ACC112 (cell line): ENCODE results near the gene B4GALT5.
"Not testable (repeated sequence)": the region's sequence is repeated elsewhere in the genome, so short reads cannot be mapped to it uniquely, and the experiment has no call there.

Source experiments
- H2AFZ ChIP-seq: fragments of 200-600 bp; sonication (generic); one replicate; pipeline ENCODE4 v1.6.0; 2017; ENCODE audit warnings: antibody characterized with exemption, low read length; ENCODE audit not compliant: unreplicated experiment
- H3K27ac ChIP-seq: fragments of 200-600 bp; sonication (generic); 2 replicates; pipeline ENCODE4 v1.5.1; 2014; ENCODE audit warnings: low read depth, mild to moderate bottlenecking, antibody characterized with exemption, low read length, moderate library complexity
- H3K27me3 ChIP-seq: fragments of 200-600 bp; sonication (generic); 2 replicates; pipeline ENCODE4 v1.6.1; 2014; ENCODE audit warnings: mild to moderate bottlenecking, antibody characterized with exemption, low read length, moderate library complexity, mixed read lengths; ENCODE audit not compliant: insufficient read depth
- H3K36me3 ChIP-seq: fragments of 200-600 bp; sonication (generic); 2 replicates; pipeline ENCODE4 v1.6.1; 2016; ENCODE audit warnings: mild to moderate bottlenecking, antibody characterized with exemption, low read length, moderate library complexity, mixed read lengths; ENCODE audit not compliant: insufficient read depth
- H3K4me1 ChIP-seq: fragments of 200-600 bp; sonication (generic); one replicate; pipeline ENCODE4 v1.6.1; 2016; ENCODE audit warnings: low read length, mixed read lengths; ENCODE audit not compliant: insufficient read depth, unreplicated experiment, control insufficient read depth
- H3K4me3 ChIP-seq: fragments of 200-600 bp; sonication (generic); 2 replicates; pipeline ENCODE4 v1.5.1; 2014; ENCODE audit warnings: mild to moderate bottlenecking, low read depth, low read length
- H3K79me2 ChIP-seq: fragments of 200-600 bp; sonication (generic); one replicate; pipeline ENCODE4 v1.6.0; 2016; ENCODE audit warnings: low read length; ENCODE audit not compliant: control insufficient read depth, unreplicated experiment, insufficient read depth

The B4GALT5 gene

GRCh38 chr20:49627329-49627761 is 86.3 kb downstream of the B4GALT5 start:
- Histone ChIP-seq H3K27me3 (no peaks in the 10 kb centered on the region), H3K4me3 (no peak overlapping the region), H3K27ac (no peak overlapping the region), H2AFZ (no peak overlapping the region), H3K36me3 (no peaks in the 10 kb centered on the region; the same call in 1 of the 2 replicates), H3K79me2 (no peaks in the 10 kb centered on the region), H3K4me1 (no peaks in the 10 kb centered on the region)

DNA sequence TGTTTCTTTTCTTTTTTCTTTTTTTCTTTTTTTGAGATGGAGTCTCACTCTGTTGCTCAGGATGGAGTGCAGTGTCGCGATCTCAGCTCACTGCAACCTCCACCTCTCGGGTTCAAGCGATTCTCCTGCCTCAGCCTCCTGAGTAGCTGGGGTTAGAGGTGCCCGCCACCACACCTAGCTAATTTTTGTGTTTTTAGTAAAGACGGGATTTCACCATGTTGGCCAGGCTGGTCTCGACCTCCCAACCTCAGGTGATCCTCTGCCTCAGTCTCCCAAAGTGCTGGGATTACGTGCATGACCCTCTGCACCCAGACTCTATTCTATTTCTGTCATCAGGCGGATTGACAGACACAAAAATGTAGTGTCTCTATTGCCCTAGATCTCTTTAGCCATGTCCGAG is 88.7 kb downstream of the B4GALT5 start:
- H3K36me3 ChIP-seq, H2AFZ ChIP-seq, H3K79me2 ChIP-seq, H3K27ac ChIP-seq, H3K4me1 ChIP-seq, H3K4me3 ChIP-seq, H3K27me3 ChIP-seq: not testable (repeated sequence)

- Histone ChIP-seq H3K27ac (no peak overlapping the region), H2AFZ (no peak overlapping the region), H3K4me1 (no peaks in the 10 kb centered on the region)
Observed at GRCh38 chr20:49624317-49624716, 89.4 kb downstream of the B4GALT5 start.

GRCh38 chr20:49622243-49622642 is 91.4 kb downstream of the B4GALT5 start:
- Histone ChIP-seq H3K36me3 (no peaks in the 10 kb centered on the region), H3K79me2 (no peaks in the 10 kb centered on the region), H3K27ac (no peak overlapping the region), H3K4me3 (no peak overlapping the region), H2AFZ (no peak overlapping the region), H3K4me1 (no peaks in the 10 kb centered on the region), H3K27me3 (no peaks in the 10 kb centered on the region)

More at GRCh38 chr20:49624317-49624716, 89.4 kb downstream of the B4GALT5 start:
- Histone ChIP-seq H3K27me3 (no peaks in the 10 kb centered on the region), H3K79me2 (no peaks in the 10 kb centered on the region), H3K36me3 (no peaks in the 10 kb centered on the region; the same call in 1 of the 2 replicates), H3K4me3 (no peak overlapping the region)

- no peaks in the 10 kb centered on the region for H3K36me3 ChIP-seq
- H3K4me1 ChIP-seq = no peaks in the 10 kb centered on the region
- no peaks in the 10 kb centered on the region for H3K27me3 ChIP-seq
- H2AFZ ChIP-seq = no peak overlapping the region
- no peaks in the 10 kb centered on the region for H3K79me2 ChIP-seq
- H3K27ac ChIP-seq = no peak overlapping the region
- H3K4me3 ChIP-seq = no peak overlapping the region
Observed at GRCh38 chr20:49620364-49621240, 93.1 kb downstream of the B4GALT5 start.

GRCh38 chr20:49619113-49620048 is 94.3 kb downstream of the B4GALT5 start:
- Histone ChIP-seq H2AFZ (no peak overlapping the region), H3K27me3 (no peaks in the 10 kb centered on the region), H3K4me1 (no peaks in the 10 kb centered on the region), H3K79me2 (no peaks in the 10 kb centered on the region), H3K4me3 (no peak overlapping the region), H3K27ac (no peak overlapping the region), H3K36me3 (no peaks in the 10 kb centered on the region)

GRCh38 chr20:49618289-49618688 is 95.4 kb downstream of the B4GALT5 start:
- Histone ChIP-seq H3K79me2 (no peaks in the 10 kb centered on the region), H2AFZ (no peak overlapping the region), H3K4me3 (no peak overlapping the region), H3K27ac (no peak overlapping the region), H3K36me3 (no peaks in the 10 kb centered on the region), H3K4me1 (no peaks in the 10 kb centered on the region), H3K27me3 (no peaks in the 10 kb centered on the region)

GRCh38 chr20:49617394-49617793 is 96.3 kb downstream of the B4GALT5 start:
- H3K27me3 ChIP-seq, H3K36me3 ChIP-seq, H2AFZ ChIP-seq, H3K27ac ChIP-seq, H3K4me3 ChIP-seq, H3K79me2 ChIP-seq, H3K4me1 ChIP-seq: not testable (repeated sequence)

GRCh38 chr20:49616154-49617007 is 97.3 kb downstream of the B4GALT5 start:
- Histone ChIP-seq H3K4me1 (no peaks in the 10 kb centered on the region), H3K27me3 (no peaks in the 10 kb centered on the region), H3K36me3 (no peaks in the 10 kb centered on the region), H2AFZ (no peak overlapping the region), H3K4me3 (no peak overlapping the region), H3K27ac (no peak overlapping the region), H3K79me2 (no peaks in the 10 kb centered on the region)
